IMR-90 (cell line): ENCODE data around the gene PDE8B. TPM values are rescaled to one million over a fixed set of nuclear protein-coding genes. Genes with fewer than 3 reads are reported as not detected.

Experiments used
- ATAC-seq: fragments of 200-7000 bp; cut with Tn5 transposase; 2 replicates; pipeline ENCODE4 v1.9.1; 2020; ENCODE audit warnings: low read depth, mild to moderate bottlenecking, moderate library complexity
- BruUV-seq: library from RNA; stranded (reverse); fragments of 400-500 nt; replicated peaks from 2 replicates; lab custom pipeline; 2021; lab: Mats Ljungman, UMichigan
- CTCF ChIA-PET: fragments of 300-600 bp; formaldehyde crosslinking; extraction: SDS; loops from one replicate; lab custom pipeline; 2021; ENCODE audit warnings: antibody characterized with exemption; lab: Yijun Ruan, JAX
- POLR2A ChIA-PET: fragments of 300-600 bp; sonication (Branson Sonifier 250); formaldehyde crosslinking; loops from one replicate; lab custom pipeline; 2022; ENCODE audit warnings: antibody characterized with exemption; ENCODE audit not compliant: unreplicated experiment; lab: Charles Lee
- DNase-seq: peaks from one replicate; pipeline ENCODE4 v3.0.0; 2013
- H2AFZ ChIP-seq: replicated peaks from 2 replicates; pipeline ENCODE3; 2013; ENCODE audit warnings: low read length, mild to moderate bottlenecking; ENCODE audit not compliant: poor library complexity
- H2AK5ac ChIP-seq: 2 replicates; pipeline ENCODE4 v1.6.1; 2013; ENCODE audit warnings: low read depth, low read length, inconsistent platforms
- H2AK9ac ChIP-seq: replicated peaks from 2 replicates; pipeline ENCODE3; 2013; ENCODE audit warnings: mild to moderate bottlenecking, low read depth, low read length, moderate library complexity; ENCODE audit not compliant: poor library complexity
- H2BK120ac ChIP-seq: 2 replicates; pipeline ENCODE4 v1.6.1; 2013; ENCODE audit warnings: low read depth, low read length, inconsistent platforms
- H2BK15ac ChIP-seq: 3 replicates; pipeline ENCODE4 v1.6.1; 2013; ENCODE audit warnings: low read depth, low read length, inconsistent platforms
- H2BK20ac ChIP-seq: 2 replicates; pipeline ENCODE4 v1.6.1; 2013; ENCODE audit warnings: low read depth, mild to moderate bottlenecking, inconsistent platforms, low read length, moderate library complexity
- H2BK5ac ChIP-seq: 2 replicates; pipeline ENCODE4 v1.6.1; 2013; ENCODE audit warnings: mild to moderate bottlenecking, low read depth, low read length, inconsistent platforms; ENCODE audit not compliant: poor library complexity, severe bottlenecking
- H3K14ac ChIP-seq: replicated peaks from 2 replicates; pipeline ENCODE4 v1.6.1; 2013; ENCODE audit warnings: low read depth, low read length, inconsistent platforms
- H3K18ac ChIP-seq: 2 replicates; pipeline ENCODE4 v1.6.1; 2013; ENCODE audit warnings: low read depth, low read length, control low read depth
- H3K23ac ChIP-seq: 2 replicates; pipeline ENCODE4 v1.6.1; 2013; ENCODE audit warnings: low read depth, low read length, inconsistent platforms
- H3K27ac ChIP-seq: 2 replicates; pipeline ENCODE4 v1.5.1; 2013; ENCODE audit warnings: mild to moderate bottlenecking, control low read depth, low read length; ENCODE audit not compliant: insufficient read depth
- H3K27me3 ChIP-seq: 2 replicates; pipeline ENCODE4 v1.6.1; 2013; ENCODE audit warnings: low read length; ENCODE audit not compliant: control insufficient read depth, insufficient read depth
- H3K36me3 ChIP-seq: 2 replicates; pipeline ENCODE4 v1.6.1; 2013; ENCODE audit warnings: low read length, mixed read lengths; ENCODE audit not compliant: control insufficient read depth, insufficient read depth
- H3K4ac ChIP-seq: 2 replicates; pipeline ENCODE4 v1.6.1; 2013; ENCODE audit warnings: low read depth, low read length, inconsistent platforms
- H3K4me1 ChIP-seq: 2 replicates; pipeline ENCODE4 v1.6.1; 2013; ENCODE audit warnings: low read length, mixed read lengths; ENCODE audit not compliant: control insufficient read depth, insufficient read depth
- H3K4me2 ChIP-seq: 2 replicates; pipeline ENCODE4 v1.6.1; 2013; ENCODE audit warnings: low read depth, mild to moderate bottlenecking, control low read depth, low read length, moderate library complexity
- H3K4me3 ChIP-seq: 2 replicates; pipeline ENCODE4 v1.5.1; 2013; ENCODE audit warnings: low read depth, mild to moderate bottlenecking, control low read depth, low read length, moderate library complexity; ENCODE audit not compliant: insufficient read depth
- H3K56ac ChIP-seq: 2 replicates; pipeline ENCODE4 v1.6.1; 2013; ENCODE audit warnings: low read length, inconsistent platforms; ENCODE audit not compliant: insufficient read depth; ENCODE audit errors: extremely low read depth
- H3K79me1 ChIP-seq, 2 experiments: 2 replicates each; pipeline ENCODE4 v1.6.1; 2013; ENCODE audit warnings: low read length in 2 of 2, inconsistent platforms in 1 of 2, low read depth in 1 of 2
- H3K9ac ChIP-seq: 2 replicates; pipeline ENCODE4 v1.6.1; 2013; ENCODE audit warnings: low read depth, low read length, control low read depth
- H3K9me1 ChIP-seq: 2 replicates; pipeline ENCODE4 v1.6.1; 2013; ENCODE audit warnings: low read length, inconsistent platforms; ENCODE audit not compliant: insufficient read depth
- H3K9me3 ChIP-seq: 2 replicates; pipeline ENCODE4 v1.6.1; 2013; ENCODE audit warnings: low read length; ENCODE audit not compliant: control insufficient read depth, insufficient read depth
- H4K20me1 ChIP-seq: 2 replicates; pipeline ENCODE4 v1.6.1; 2013; ENCODE audit warnings: low read length, inconsistent platforms; ENCODE audit not compliant: insufficient read depth
- H4K5ac ChIP-seq: 2 replicates; pipeline ENCODE4 v1.6.1; 2013; ENCODE audit warnings: mild to moderate bottlenecking, low read depth, low read length, control low read depth
- H4K8ac ChIP-seq, 2 experiments: 2 replicates each; pipeline ENCODE4 v1.6.1; 2013; ENCODE audit warnings: low read depth in 2 of 2, low read length in 2 of 2, control low read depth in 1 of 2, inconsistent platforms in 1 of 2
- H4K91ac ChIP-seq: 2 replicates; pipeline ENCODE4 v1.6.1; 2013; ENCODE audit warnings: low read depth, low read length, inconsistent platforms; ENCODE audit not compliant: insufficient read depth
- BHLHE40 ChIP-seq: fragments of 150-350 bp; IDR thresholded peaks from 2 replicates; pipeline ENCODE4 v1.6.1; 2016; ENCODE audit warnings: mild to moderate bottlenecking, low read depth, low read length
- CEBPB ChIP-seq: IDR thresholded peaks from 2 replicates; pipeline ENCODE4 v1.6.1; 2012; ENCODE audit warnings: low read depth, low read length, improper control_type of control experiment
- CHD1 ChIP-seq: IDR thresholded peaks from 2 replicates; pipeline ENCODE4 v1.6.1; 2012; ENCODE audit warnings: low read depth, low read length, improper control_type of control experiment
- CTCF ChIP-seq: conservative IDR thresholded peaks from 2 replicates; pipeline ENCODE4 v1.5.1; 2012; ENCODE audit warnings: mild to moderate bottlenecking, low read depth, low read length, improper control_type of control experiment
- ELK1 ChIP-seq: fragments of 150-350 bp; IDR thresholded peaks from 2 replicates; pipeline ENCODE4 v1.6.1; 2016; ENCODE audit warnings: low read depth, mild to moderate bottlenecking, low read length, moderate library complexity, borderline replicate concordance
- FOS ChIP-seq: fragments of 150-350 bp; IDR thresholded peaks from 2 replicates; pipeline ENCODE4 v1.6.1; 2016; ENCODE audit warnings: low read depth, low read length
- MAFK ChIP-seq: IDR thresholded peaks from 2 replicates; pipeline ENCODE4 v1.6.1; 2012; ENCODE audit warnings: low read depth, low read length, improper control_type of control experiment
- MAZ ChIP-seq: IDR thresholded peaks from 2 replicates; pipeline ENCODE4 v1.6.1; 2012; ENCODE audit warnings: low read depth, mild to moderate bottlenecking, low read length, improper control_type of control experiment, moderate library complexity, borderline replicate concordance
- MXI1 ChIP-seq: IDR thresholded peaks from 2 replicates; pipeline ENCODE4 v1.6.1; 2012; ENCODE audit warnings: low read depth, mild to moderate bottlenecking, low read length, moderate library complexity, borderline replicate concordance
- NFE2L2 ChIP-seq: fragments of 150-350 bp; IDR thresholded peaks from 2 replicates; pipeline ENCODE4 v1.6.1; 2016; ENCODE audit warnings: low read depth, mild to moderate bottlenecking, low read length
- POLR2A ChIP-seq: IDR thresholded peaks from 2 replicates; pipeline ENCODE4 v1.6.1; 2012; ENCODE audit warnings: mild to moderate bottlenecking, low read depth, low read length
- RAD21 ChIP-seq: IDR thresholded peaks from 2 replicates; pipeline ENCODE4 v1.6.1; 2012; ENCODE audit warnings: low read length, improper control_type of control experiment
- RCOR1 ChIP-seq: IDR thresholded peaks from 2 replicates; pipeline ENCODE4 v1.6.1; 2012; ENCODE audit warnings: mild to moderate bottlenecking, low read length, improper control_type of control experiment; ENCODE audit not compliant: insufficient replicate concordance
- RFX5 ChIP-seq: IDR thresholded peaks from 2 replicates; pipeline ENCODE4 v1.8.0; 2012; ENCODE audit warnings: low read depth, mild to moderate bottlenecking, low read length, moderate library complexity
- SMC3 ChIP-seq: fragments of 150-350 bp; IDR thresholded peaks from 2 replicates; pipeline ENCODE4 v1.6.1; 2016; ENCODE audit warnings: low read depth, mild to moderate bottlenecking, antibody characterized with exemption, low read length, moderate library complexity
- WGBS, 2 experiments: methylation state at CpG; one replicate each; pipeline versions ENCODE4 v1.1.5 to v1.1.7; 2013; ENCODE audit warnings: missing lambda C conversion rate in 2 of 2; ENCODE audit not compliant: insufficient read length in 1 of 2; ENCODE audit errors: extremely low coverage in 2 of 2; 5-methylcytosine and 5-hydroxymethylcytosine counted together
- dilution Hi-C: fragments of 300-500 bp; cut with HindIII; formaldehyde crosslinking; loops from one replicate; pipeline ENCODE4 v1.14.3; 2018; ENCODE audit warnings: low sequenced_read_pairs; ENCODE audit not compliant: unreplicated experiment
- in situ Hi-C: fragments of 300-500 bp; cut with MboI; formaldehyde crosslinking; loops from 3 replicates; pipeline ENCODE4 v1.14.3; 2019; ENCODE audit warnings: low sequenced_read_pairs, inconsistent platforms, mixed read lengths
- intact Hi-C: fragments of 100-400 bp; cut with micrococcal nuclease; formaldehyde crosslinking; loops from 2 replicates; pipeline ENCODE4 v1.10.0; 2022
- polyA plus RNA-seq, 3 experiments: library from polyadenylated mRNA; depleted of rRNA; stranded (reverse); fragments of >200 nt; gene quantifications; 2 replicates each; pipeline ENCODE4 v1.2.3, GENCODE V29; 2012; ENCODE audit warnings: low replicate concordance in 1 of 3
- total RNA-seq: library from RNA; depleted of rRNA; stranded (reverse); fragments of >200 nt; gene quantifications from 2 replicates; pipeline ENCODE4 v1.2.3, GENCODE V29; 2012
- TF ChIP-seq, protein P1 (sequence below): fragments of 150-350 bp; IDR thresholded peaks from 2 replicates; pipeline ENCODE4 v1.6.1; 2017; ENCODE audit warnings: mild to moderate bottlenecking, antibody characterized with exemption, low read length, low read depth

The PDE8B gene
- total and polyA plus RNA-seq, 2 of the 4 experiments (the other 2 are of a cell fraction): under 0.01 to 0.03 TPM

DNA sequence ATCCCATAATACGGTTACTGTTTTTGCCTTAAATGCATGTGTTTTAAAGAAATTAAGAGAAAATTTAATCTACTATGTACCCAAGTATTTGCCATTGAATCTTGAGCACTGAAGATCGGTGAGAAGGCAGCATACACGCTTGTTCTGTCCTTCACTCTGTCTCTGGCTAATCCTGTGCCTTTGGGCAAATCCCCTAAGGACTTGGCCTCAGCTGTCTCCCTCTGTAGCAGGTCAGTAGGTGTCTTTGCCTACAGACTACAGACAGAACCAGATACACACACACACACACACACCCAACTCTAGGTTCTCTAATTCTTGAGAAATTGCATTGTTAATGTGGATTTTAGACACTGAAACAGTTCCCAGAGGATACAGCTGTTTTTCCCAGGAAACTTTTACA lies 164.2 kb downstream of the PDE8B start:
- ChIA-PET CTCF (interaction anchor here (0.6 kb wide), 1 partner anchor 248 kb away, joined by 5 read pairs; no protein-coding TSS in a partner anchor), POLR2A (no interaction called here)
- dilution Hi-C loops (no loop called here), intact Hi-C loops (no loop called here), in situ Hi-C loops (no loop called here)
- no peak overlapping the region for H2BK15ac ChIP-seq
- no peak overlapping the region for H2BK20ac ChIP-seq
- ATAC-seq: no peak
- H3K14ac ChIP-seq: no peak overlapping the region
- peaks cover 17% of the 10 kb centered on the region for H3K27me3 ChIP-seq
- no peak overlapping the region for H2AFZ ChIP-seq
- no peak overlapping the region for H3K27ac ChIP-seq
- no peak overlapping the region for H3K4ac ChIP-seq
- H3K9me3 ChIP-seq: no peaks in the 10 kb centered on the region
- no peak overlapping the region for H4K8ac ChIP-seq
- no peaks in the 10 kb centered on the region for H3K9me1 ChIP-seq
- H3K18ac ChIP-seq: no peak overlapping the region
- no peak overlapping the region for H4K5ac ChIP-seq
- TF ChIP-seq CTCF (no peak), NFE2L2 (no peak), MAZ (no peak), FOS (no peak), RCOR1 (no peak), BHLHE40 (no peak), POLR2A (no peak), MXI1 (no peak), CEBPB (no peak), RAD21 (no peak), CHD1 (no peak), ELK1 (no peak), RFX5 (no peak), MAFK (no peak), SMC3 (no peak)
- TF ChIP-seq, protein P1, sequence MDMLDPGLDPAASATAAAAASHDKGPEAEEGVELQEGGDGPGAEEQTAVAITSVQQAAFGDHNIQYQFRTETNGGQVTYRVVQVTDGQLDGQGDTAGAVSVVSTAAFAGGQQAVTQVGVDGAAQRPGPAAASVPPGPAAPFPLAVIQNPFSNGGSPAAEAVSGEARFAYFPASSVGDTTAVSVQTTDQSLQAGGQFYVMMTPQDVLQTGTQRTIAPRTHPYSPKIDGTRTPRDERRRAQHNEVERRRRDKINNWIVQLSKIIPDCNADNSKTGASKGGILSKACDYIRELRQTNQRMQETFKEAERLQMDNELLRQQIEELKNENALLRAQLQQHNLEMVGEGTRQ: no peak
- H3K9ac ChIP-seq: no peak overlapping the region
- H2AK5ac ChIP-seq: no peak overlapping the region
- no peaks in the 10 kb centered on the region for H4K20me1 ChIP-seq
- H3K4me3 ChIP-seq: no peak overlapping the region
- no peak overlapping the region for H4K91ac ChIP-seq
- DNase-seq: no peak
- 75% methylated on average over 2 of the region's 3 CpGs; no CpG with 5 or more reads in 1 of the 2 experiments for WGBS, 2 experiments
- H2AK9ac ChIP-seq: no peak overlapping the region
- H3K4me1 ChIP-seq: no peaks in the 10 kb centered on the region
- no peaks in the 10 kb centered on the region for H3K36me3 ChIP-seq
- H3K79me1 ChIP-seq: no peaks in the 10 kb centered on the region
- H2BK120ac ChIP-seq: no peak overlapping the region
- H3K23ac ChIP-seq: no peak overlapping the region
- no peak overlapping the region for H3K56ac ChIP-seq
- no peak overlapping the region for H3K4me2 ChIP-seq
- H2BK5ac ChIP-seq: no peak overlapping the region
- BruUV-seq: no TSS peak
